NCI-H1048 (cell line): Measurements from ENCODE around the gene SPACA4.
"Not testable (repeated sequence)": the region's sequence is repeated elsewhere in the genome, so short reads cannot be mapped to it uniquely, and the experiment has no call there.

Source experiments
- DNase-seq: peaks from one replicate; lab custom pipeline; 2025; lab: John Stamatoyannopoulos, UW

The SPACA4 gene

DNA sequence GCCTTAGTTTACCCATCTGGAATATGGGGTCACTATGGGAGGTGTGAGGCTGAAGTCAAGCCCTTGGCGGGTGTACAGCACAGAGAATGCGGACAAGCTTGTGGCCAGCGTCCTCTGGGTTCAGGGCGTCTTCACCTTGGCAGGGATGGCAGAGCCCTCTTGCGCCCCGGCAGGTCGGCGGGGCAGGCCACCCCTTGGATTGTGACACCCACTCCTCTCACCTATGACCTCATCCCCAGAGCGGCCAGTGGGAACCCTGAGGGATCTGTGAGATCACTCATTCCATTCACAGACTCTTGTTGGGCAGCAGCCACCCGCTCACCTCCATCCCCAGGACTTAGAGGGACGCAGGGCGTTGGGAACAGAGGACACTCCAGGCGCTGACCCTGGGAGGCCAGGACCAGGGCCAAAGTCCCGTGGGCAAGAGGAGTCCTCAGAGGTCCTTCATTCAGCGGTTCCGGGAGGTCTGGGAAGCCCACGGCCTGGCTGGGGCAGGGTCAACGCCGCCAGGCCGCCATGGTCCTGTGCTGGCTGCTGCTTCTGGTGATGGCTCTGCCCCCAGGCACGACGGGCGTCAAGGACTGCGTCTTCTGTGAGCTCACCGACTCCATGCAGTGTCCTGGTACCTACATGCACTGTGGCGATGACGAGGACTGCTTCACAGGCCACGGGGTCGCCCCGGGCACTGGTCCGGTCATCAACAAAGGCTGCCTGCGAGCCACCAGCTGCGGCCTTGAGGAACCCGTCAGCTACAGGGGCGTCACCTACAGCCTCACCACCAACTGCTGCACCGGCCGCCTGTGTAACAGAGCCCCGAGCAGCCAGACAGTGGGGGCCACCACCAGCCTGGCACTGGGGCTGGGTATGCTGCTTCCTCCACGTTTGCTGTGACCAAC is at the start of gene SPACA4:
SPACA4 (plus strand) TSS at position 280 of the 896 bp plus-strand sequence; CDS start at position 517, 237 bp downstream.
- no peak for DNase-seq

GRCh38 chr19:48556825-48557224 is 49.7 kb upstream of the SPACA4 start:
- DNase-seq, result no peak

DNA sequence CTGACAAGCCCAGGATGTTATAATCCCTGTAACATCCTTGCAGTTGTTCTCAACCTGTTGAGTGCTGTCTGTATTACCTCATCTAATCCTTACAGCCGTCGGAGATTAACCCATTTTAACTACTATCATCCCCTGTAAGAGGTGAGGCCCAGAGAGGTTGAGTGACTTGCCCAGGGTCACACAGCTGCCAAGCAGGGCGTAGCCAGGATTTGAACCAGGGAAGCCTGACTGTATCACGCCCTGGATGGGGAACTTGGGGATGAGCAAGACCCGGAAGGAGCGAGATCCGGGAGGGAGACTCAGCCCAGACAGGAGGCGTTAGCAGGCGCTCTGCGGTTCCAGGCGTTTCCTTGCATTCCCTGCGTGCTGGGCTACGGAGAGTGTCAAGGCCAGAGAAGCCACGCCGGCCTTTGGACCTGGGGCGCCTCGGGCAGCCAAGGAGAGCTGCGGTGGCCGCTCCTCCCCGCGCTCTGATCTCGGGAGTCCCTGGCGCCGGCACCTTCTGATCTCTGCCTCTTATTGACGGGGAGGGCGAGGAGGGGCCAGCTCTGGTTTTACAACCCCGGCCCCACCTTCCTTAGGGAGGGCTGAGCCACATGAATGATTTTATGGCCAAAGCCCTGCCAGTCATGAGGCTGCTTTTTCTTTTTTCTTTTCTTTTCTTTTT is 48.4 kb upstream of the SPACA4 start:
- DNase-seq, result no peak

DNA sequence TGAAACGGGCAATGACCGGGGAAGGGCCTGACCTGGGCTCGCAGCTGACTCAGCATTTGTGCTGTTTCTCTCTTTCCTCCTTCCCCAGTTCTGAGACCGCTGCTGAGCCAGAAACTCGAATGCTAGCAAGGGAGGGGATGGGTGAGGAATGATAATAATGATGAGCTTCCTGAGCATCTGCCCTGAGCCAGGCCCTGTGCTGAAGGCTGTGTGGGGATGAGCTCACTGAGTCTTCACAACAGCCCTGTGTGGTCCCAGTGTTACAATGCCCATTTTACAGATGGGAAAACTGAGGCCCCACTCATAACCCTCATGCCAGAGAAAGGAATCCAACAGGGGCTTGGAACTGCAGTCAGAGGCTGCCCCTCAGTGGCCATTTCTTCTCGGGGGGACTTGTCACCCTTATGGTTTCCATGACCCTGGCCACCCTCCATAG is 46.4 kb upstream of the SPACA4 start:
- no peak for DNase-seq

DNA sequence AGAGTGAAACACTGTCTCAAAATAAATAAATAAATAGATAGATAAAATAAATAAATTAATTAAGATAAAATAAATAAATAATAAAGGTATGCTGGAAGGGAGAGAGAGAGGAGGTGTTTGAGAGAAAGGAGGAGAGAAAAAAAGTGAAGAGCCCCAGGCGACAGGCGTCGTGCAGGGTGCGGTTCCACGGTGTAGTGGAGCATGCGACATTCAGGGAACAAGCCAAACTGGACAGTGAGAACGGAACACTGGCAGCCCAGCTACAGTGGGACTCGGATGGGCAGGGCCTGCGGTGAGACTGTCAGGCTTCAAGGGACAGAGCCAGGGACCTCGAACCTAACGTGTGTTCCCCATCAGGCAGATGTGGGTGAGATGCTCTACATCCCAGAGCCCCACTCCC is 45.1 kb upstream of the SPACA4 start:
- no peak for DNase-seq

DNA sequence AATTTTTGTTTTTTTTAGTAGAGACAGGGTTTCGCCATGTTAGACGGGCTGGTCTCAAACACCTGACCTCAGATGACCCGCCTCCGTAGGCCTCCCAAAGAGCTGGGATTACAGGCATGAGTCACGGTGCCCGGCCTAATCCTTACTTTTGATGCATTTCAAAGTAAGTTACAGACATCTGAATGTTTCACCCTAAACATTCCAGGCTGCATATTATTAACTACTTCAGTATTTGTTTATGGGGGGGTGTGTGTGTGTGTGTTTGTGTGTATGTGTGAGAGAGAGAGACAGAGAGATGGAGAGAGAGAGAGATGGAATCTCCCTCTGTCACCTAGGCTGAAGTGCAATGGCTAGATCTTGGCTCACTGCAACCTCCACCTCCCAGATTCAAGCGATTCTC is 41.5 kb upstream of the SPACA4 start:
- no peak for DNase-seq

DNA sequence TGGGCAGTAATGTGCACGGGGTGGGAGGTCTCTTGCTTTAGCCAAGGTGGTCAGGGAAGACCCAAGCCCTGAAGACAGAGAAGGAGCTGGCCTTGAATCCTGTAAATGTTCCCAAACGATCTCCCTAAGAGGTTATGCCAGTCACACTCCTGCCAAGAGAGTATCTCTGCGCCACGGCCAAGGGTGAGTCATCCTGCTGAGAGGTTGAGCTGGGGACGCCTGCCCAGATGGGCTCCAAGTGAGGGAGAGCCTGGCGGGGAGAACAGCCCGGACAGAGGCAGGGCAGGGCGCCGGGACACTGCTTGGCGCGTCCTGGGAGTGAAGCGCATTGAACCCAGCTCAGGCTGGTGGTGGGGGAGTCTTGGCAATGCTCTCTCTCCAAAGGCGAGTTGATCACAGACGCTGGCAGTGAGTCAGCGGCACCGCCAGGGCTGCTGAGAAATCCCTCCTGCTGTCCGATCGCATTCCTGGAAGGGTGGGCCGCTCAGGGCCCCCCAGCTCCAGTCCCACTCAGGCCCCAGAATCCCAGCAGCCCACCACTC is 38.1 kb upstream of the SPACA4 start:
- DNase-seq, result no peak

DNA sequence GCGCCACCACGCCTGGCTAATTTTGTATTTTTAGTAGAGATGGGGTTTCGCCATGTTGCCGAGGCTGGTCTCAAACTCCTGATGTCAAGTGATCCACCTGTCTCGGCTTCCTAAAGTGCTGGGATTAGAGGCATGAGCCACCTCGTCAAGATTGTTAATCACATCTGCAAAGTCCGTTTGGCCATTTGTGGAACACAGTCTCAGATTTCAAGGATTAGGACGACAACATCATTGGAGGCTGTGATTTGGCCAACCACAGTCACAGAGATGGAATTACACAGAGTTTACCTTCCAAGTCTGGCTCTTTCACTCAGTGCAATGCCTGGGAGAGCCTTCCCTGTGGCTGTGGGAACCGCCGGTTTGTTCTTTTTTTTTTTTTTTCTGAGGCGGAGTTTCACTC is 36.7 kb upstream of the SPACA4 start:
- DNase-seq, result no peak

GRCh38 chr19:48571378-48572162 is 35.0 kb upstream of the SPACA4 start:
- DNase-seq, result no peak

DNA sequence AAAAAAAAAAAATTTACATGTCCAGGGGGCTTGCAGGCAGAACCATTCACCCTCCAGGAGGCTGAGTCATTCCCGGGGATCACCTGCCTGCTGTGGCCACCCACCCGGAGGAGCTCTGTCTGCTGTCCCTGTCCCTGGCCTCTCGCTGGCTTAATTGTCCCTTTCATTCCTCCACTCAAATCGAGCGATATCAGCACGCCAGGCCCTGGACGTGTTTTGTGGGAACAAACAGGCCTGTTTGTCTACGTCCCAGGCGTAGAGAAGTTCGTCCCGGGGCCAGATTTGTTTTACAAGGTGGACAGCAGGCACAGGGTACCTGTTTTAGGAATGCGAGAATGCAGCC is 33.4 kb upstream of the SPACA4 start:
- no peak for DNase-seq

DNA sequence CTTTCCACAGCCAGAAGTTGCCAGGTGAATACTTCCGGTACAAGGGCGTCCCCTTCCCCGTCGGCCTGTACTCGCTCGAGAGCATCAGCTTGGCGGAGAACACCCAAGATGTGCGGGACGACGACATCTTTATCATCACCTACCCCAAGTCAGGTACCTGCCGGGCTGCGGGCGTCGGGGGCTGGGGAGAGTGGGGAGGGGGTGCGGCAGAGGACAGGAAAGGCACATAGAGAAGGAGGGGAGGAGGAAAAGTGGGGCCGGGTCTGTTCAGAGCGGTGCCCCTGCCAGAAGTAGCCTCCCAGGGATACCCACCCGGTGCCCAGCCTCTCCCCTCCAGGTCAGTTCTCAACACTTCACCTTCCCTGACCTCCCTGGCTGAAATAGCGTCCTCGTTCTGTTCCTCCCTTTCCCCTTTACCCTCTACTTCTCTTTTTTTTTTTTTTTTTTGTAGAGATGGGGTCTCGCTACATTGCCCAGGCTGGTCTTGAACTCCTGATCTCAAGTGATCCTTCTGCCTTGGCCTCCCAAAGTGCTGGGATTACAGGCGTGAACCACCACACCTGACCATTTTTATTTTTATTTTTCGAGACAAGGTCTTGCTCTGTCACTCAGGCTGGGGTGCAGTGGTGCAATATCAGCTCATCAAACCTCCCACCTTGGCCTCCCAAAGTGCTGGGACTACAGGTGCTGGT is 30.5 kb upstream of the SPACA4 start:
- no peak for DNase-seq

DNA sequence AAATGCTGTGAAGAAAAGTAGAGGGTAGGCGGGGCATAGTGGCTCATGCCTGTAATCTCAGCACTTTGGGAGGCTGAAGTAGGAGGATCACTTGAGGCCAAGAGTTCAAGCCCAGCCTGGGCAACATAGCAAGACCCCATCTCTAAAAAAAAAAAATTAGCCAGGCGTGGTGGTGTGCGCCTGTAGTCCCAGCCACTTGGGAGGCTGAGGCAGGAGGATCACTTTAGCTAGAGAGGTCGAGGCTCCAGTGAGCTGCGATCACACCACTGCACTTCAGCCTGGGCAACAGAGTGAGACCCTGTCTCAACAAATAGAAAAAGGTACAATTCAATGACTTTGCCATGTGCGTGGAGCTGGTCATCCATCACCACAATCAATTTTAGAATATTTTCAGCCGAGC is 28.6 kb upstream of the SPACA4 start:
- not testable (repeated sequence) for DNase-seq

DNA sequence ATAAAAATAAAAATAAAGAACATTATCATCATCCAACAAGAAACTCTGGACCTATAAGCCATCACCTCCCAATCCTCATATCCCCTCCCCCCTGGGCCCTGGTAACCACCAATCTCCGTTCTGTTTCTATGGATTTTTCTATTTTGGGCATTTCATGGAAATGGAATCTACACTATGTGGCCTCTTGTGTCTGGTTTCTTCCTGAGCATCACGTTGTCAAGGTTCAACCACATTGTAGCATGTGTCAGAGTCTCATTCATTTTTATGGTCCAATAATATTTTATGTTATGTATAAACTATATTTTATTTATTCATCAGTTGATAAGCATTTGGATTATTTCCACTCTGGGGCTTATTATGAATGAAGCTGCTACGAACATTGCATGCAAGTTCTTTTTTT is 27.7 kb upstream of the SPACA4 start:
- no peak for DNase-seq

- no peak for DNase-seq
Measured at GRCh38 chr19:48582168-48582567, 24.4 kb upstream of the SPACA4 start.

DNA sequence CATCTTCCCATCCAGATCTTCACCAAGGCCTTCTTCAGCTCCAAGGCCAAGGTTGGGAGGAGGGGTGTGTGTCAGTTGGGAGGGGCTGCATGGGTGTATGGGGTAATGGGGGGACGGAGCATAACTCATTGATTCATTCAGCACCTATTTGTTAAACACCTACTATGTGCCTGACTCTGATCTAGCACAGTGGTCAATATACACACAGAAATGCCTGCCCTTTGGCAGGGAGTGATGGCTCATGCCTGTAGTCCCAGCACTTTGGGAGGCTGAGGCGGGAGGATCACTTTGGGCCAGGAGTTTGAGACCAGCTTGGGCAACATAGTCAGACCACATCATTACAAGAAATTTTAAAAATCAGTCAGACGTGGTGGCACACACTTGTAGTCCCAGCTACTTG is 19.2 kb upstream of the SPACA4 start:
- DNase-seq, result no peak

DNA sequence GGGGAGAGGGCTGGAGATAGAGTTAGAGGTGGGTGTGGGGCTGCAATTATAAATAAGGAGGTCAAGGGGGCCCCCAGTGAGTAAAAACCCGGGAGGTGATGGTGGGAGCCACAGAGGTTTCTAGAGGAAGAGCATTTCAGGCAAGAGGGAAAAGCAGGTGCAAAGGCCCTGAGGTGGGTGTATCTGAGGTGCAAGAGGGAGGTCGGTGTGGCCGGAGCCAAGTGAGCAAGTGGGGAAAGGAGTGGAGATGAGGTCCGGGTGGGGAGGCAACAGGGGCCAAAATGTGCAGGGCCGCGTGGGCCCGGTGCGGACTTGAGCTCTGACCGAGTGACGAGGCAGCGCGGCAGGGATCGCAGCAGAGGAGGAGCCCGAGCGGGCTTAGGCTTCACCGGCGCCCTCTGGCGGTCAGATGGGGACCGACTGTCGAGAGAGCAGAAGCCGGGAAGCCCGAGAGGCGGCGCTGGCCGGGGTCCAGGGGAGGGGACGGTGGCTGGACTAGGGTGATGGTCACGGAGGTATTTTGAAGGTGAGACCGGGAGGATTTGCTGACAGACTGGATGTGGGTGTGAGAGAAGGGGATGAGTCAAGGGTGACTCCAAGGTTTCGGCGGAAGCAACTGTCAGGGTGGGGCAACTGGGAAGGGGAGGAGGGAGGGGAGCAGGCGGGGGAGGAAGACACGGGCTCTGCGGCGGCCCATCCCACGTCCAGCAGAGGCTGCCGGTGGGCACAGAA is 17.7 kb upstream of the SPACA4 start:
- peak; percentile 85 for DNase-seq

GRCh38 chr19:48591021-48591420 is 15.5 kb upstream of the SPACA4 start:
- no peak for DNase-seq

GRCh38 chr19:48595171-48595570 is 11.4 kb upstream of the SPACA4 start:
- no peak for DNase-seq

DNA sequence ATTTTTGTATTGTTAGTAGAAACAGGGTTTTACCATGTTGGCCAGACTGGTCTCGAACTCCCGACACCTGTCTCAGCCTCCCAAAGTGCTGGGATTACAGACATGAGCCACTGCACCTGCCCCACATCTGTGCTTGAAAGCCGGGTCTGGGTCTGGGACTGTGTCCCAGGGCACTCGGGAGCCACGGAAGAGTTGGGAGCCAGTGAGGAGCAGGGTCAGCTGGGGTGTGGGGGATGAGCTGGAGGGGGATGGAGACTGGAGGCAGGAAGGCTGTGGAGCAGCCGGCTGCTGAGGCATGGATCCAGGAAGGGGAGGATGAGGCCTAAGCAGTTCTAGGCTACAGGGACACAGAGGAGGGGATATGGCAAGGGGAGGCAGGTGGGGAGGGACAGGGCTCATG is 10.7 kb upstream of the SPACA4 start:
- DNase-seq, result no peak

DNA sequence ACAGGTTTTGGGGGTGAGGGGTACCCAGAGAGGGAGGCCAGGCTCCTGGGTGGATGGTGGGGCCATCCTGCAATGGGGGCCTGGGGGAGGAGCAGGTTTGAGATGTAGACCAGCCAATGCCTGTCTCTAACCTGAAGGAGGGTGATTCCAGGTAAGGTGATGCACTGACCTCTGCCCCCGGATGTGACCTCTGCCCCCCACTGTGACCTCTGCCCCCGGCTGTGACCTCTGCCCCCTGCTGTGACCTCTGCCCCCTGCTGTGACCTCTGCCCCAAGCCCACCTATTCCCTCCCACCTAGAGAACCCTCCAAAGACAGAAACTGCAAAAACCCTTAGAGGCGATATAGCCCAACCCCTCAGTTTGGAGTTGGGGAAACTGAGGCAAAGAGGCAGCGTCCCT is 10.3 kb upstream of the SPACA4 start:
- DNase-seq, result no peak
